ENCODE data around the gene ITPA.

Gene ITPA

GRCh38 chr20:3209257-3209945, at the start of gene ITPA:
Gene ITPA, plus strand, starts transcription at chr20:3209498. Its CDS starts 54 bp downstream, at chr20:3209552.
- peak; percentile 63 for DNase-seq (ENCODE audit: low spot score)

GRCh38 chr20:3160418-3160817, 48.9 kb upstream of the ITPA start:
- no peak for DNase-seq (ENCODE audit: low spot score)

GRCh38 chr20:3161316-3162079, 47.8 kb upstream of the ITPA start:
- DNase-seq (ENCODE audit: low spot score), result no peak

GRCh38 chr20:3162080-3162611, 47.2 kb upstream of the ITPA start:
- peak; percentile 52 for DNase-seq (ENCODE audit: low spot score)

GRCh38 chr20:3163099-3164042, 45.9 kb upstream of the ITPA start:
- DNase-seq (ENCODE audit: low spot score), result no peak

- no peak for DNase-seq (ENCODE audit: low spot score)
Measured at GRCh38 chr20:3164043-3164762, 45.1 kb upstream of the ITPA start.

- DNase-seq (ENCODE audit: low spot score), result no peak
Measured at GRCh38 chr20:3164763-3165410, 44.4 kb upstream of the ITPA start.

GRCh38 chr20:3165473-3166337, 43.6 kb upstream of the ITPA start:
- DNase-seq (ENCODE audit: low spot score), result no peak

GRCh38 chr20:3166338-3166912, 42.9 kb upstream of the ITPA start:
- no peak for DNase-seq (ENCODE audit: low spot score)

GRCh38 chr20:3166913-3167342, 42.4 kb upstream of the ITPA start:
- no peak for DNase-seq (ENCODE audit: low spot score)

- DNase-seq (ENCODE audit: low spot score), result no peak
Measured at GRCh38 chr20:3167738-3168078, 41.6 kb upstream of the ITPA start.

- peak; percentile 66 for DNase-seq (ENCODE audit: low spot score)
Measured at GRCh38 chr20:3168079-3168828, 41.0 kb upstream of the ITPA start.

- DNase-seq (ENCODE audit: low spot score), result no peak
Measured at GRCh38 chr20:3168829-3169590, 40.3 kb upstream of the ITPA start.

GRCh38 chr20:3171391-3172125, 37.7 kb upstream of the ITPA start:
- no peak for DNase-seq (ENCODE audit: low spot score)

- DNase-seq (ENCODE audit: low spot score), result no peak
Measured at GRCh38 chr20:3172126-3172932, 37.0 kb upstream of the ITPA start.

GRCh38 chr20:3172933-3173609, 36.2 kb upstream of the ITPA start, which contains the start of gene LZTS3:
Gene LZTS3, minus strand, starts transcription at chr20:3173549. Its CDS starts 6,386 bp downstream, at chr20:3167163.
- DNase-seq (ENCODE audit: low spot score), result peak; percentile 66

All from kidney tubule cell (primary cell).